Smooth muscle cell (in vitro differentiated cells): ENCODE data around the gene FAM53B. TPM values are rescaled to one million over a fixed set of nuclear protein-coding genes. Genes with fewer than 3 reads are reported as not detected.
A peak's percentile ranks its signal among the peaks of the same experiment; 100 is the strongest.

Experiments
- DNase-seq: peaks from one replicate; lab custom pipeline; 2025; ENCODE audit not compliant: unreplicated experiment; lab: John Stamatoyannopoulos, UW
- H2AFZ ChIP-seq: fragments of 200-600 bp; sonication (generic); 2 replicates; pipeline ENCODE4 v1.6.0; 2016; ENCODE audit warnings: antibody characterized with exemption, low read depth, mild to moderate bottlenecking
- H3F3A ChIP-seq: fragments of 200-600 bp; sonication (generic); 2 replicates; pipeline ENCODE4 v1.6.0; 2017; ENCODE audit warnings: antibody characterized with exemption, low read depth
- H3K27ac ChIP-seq: fragments of 200-600 bp; sonication (generic); 2 replicates; pipeline ENCODE4 v1.5.1; 2016; ENCODE audit warnings: low read depth, mild to moderate bottlenecking
- H3K27me3 ChIP-seq: fragments of 200-600 bp; sonication (generic); 2 replicates; pipeline ENCODE4 v1.6.1; 2016; ENCODE audit warnings: low read depth, mild to moderate bottlenecking
- H3K36me3 ChIP-seq: fragments of 200-600 bp; sonication (generic); 2 replicates; pipeline ENCODE4 v1.5.1; 2016; ENCODE audit warnings: low read depth
- H3K4me1 ChIP-seq: fragments of 200-600 bp; sonication (generic); 2 replicates; pipeline ENCODE4 v1.5.1; 2016; ENCODE audit warnings: low read depth
- H3K4me2 ChIP-seq: fragments of 200-600 bp; sonication (generic); 2 replicates; pipeline ENCODE4 v1.6.0; 2016; ENCODE audit warnings: mild to moderate bottlenecking
- H3K4me3 ChIP-seq: fragments of 200-600 bp; sonication (generic); 2 replicates; pipeline ENCODE4 v1.5.1; 2016; ENCODE audit warnings: mild to moderate bottlenecking
- H3K79me2 ChIP-seq: fragments of 200-600 bp; sonication (generic); 2 replicates; pipeline ENCODE4 v1.6.0; 2016; ENCODE audit warnings: low read depth, mild to moderate bottlenecking
- H3K9ac ChIP-seq: fragments of 200-600 bp; sonication (generic); 2 replicates; pipeline ENCODE4 v1.6.0; 2016; ENCODE audit warnings: low read depth
- H3K9me3 ChIP-seq: fragments of 200-600 bp; sonication (generic); replicated peaks from 2 replicates; pipeline ENCODE4 v1.5.1; 2016; ENCODE audit warnings: low read depth
- H4K20me1 ChIP-seq: fragments of 200-600 bp; sonication (generic); 2 replicates; pipeline ENCODE4 v1.6.0; 2016; ENCODE audit warnings: low read depth
- CTCF ChIP-seq: fragments of 200-600 bp; sonication (generic); IDR thresholded peaks from 2 replicates; pipeline ENCODE4 v1.5.1; 2017; ENCODE audit warnings: borderline replicate concordance, mild to moderate bottlenecking, antibody characterized with exemption; ENCODE audit not compliant: insufficient read depth, poor library complexity, severe bottlenecking
- WGBS: methylation state at CpG from one replicate; pipeline ENCODE4 v1.1.7; 2016; ENCODE audit warnings: low lambda C conversion rate; 5-methylcytosine and 5-hydroxymethylcytosine counted together
- polyA plus RNA-seq: library from polyadenylated mRNA; unstranded; fragments of >200 nt; fragmentation: Nextera tagmentation; extraction: Ambion mirVana; gene quantifications from 2 replicates; pipeline ENCODE4 v1.2.1, GENCODE V29; 2016
- total RNA-seq: library from RNA; depleted of rRNA; stranded (reverse); fragments of >200 nt; gene quantifications from 2 replicates; pipeline ENCODE4 v1.2.3, GENCODE V29; 2014

Gene FAM53B
- total and polyA plus RNA-seq, 2 experiments from 2014 or later, result 5.5 to 6.2 TPM

GRCh38 chr10:124740369-124741280 lies 3.6 kb downstream of the FAM53B start:
- peaks cover 70% of the 10 kb centered on the region for H4K20me1 ChIP-seq
- no peaks in the 10 kb centered on the region for H3K27me3 ChIP-seq
- H3K4me2 ChIP-seq, result peak overlapping the region; percentile 53
- no peak for DNase-seq
- peaks cover 48% of the 10 kb centered on the region for H3K4me1 ChIP-seq
- peaks cover 16% of the 10 kb centered on the region for H3F3A ChIP-seq
- no peak overlapping the region for H3K9ac ChIP-seq
- 33% methylated on average over 18 of the region's 18 CpGs for WGBS
- peak overlapping the region; percentile 11 for H3K4me3 ChIP-seq
- H2AFZ ChIP-seq, result no peak overlapping the region
- TF ChIP-seq CTCF, result no peak
- H3K27ac ChIP-seq, result no peak overlapping the region
- no peaks in the 10 kb centered on the region for H3K36me3 ChIP-seq
- no peaks in the 10 kb centered on the region for H3K9me3 ChIP-seq
- no peaks in the 10 kb centered on the region for H3K79me2 ChIP-seq

- peak overlapping the region; percentile 11 for H3K4me3 ChIP-seq
- DNase-seq, result no peak
- peaks cover 76% of the 10 kb centered on the region for H4K20me1 ChIP-seq
- H3K4me1 ChIP-seq, result peaks cover 43% of the 10 kb centered on the region
- no peak for TF ChIP-seq CTCF
- no peak overlapping the region for H3K9ac ChIP-seq
- 27% methylated on average over 7 of the region's 7 CpGs for WGBS
- H3K9me3 ChIP-seq, result no peaks in the 10 kb centered on the region
- H3K4me2 ChIP-seq, result peak overlapping the region; percentile 10
- H2AFZ ChIP-seq, result no peak overlapping the region
- no peaks in the 10 kb centered on the region for H3K79me2 ChIP-seq
- no peaks in the 10 kb centered on the region for H3K36me3 ChIP-seq
- peaks cover 10% of the 10 kb centered on the region for H3F3A ChIP-seq
- H3K27me3 ChIP-seq, result no peaks in the 10 kb centered on the region
- no peak overlapping the region for H3K27ac ChIP-seq
Observed at GRCh38 chr10:124739986-124740368, 4.2 kb downstream of the FAM53B start.

GRCh38 chr10:124739119-124739921 lies 4.9 kb downstream of the FAM53B start:
- Histone ChIP-seq H3K4me2 (peak overlapping the region; percentile 10), H3K9ac (no peak overlapping the region), H3K27ac (no peak overlapping the region), H3K27me3 (no peaks in the 10 kb centered on the region), H2AFZ (no peak overlapping the region), H4K20me1 (peaks cover 83% of the 10 kb centered on the region), H3K4me3 (no peak overlapping the region), H3K36me3 (no peaks in the 10 kb centered on the region), H3K9me3 (no peaks in the 10 kb centered on the region), H3F3A (peaks cover 5% of the 10 kb centered on the region), H3K79me2 (no peaks in the 10 kb centered on the region), H3K4me1 (peaks cover 38% of the 10 kb centered on the region)
- WGBS, result 49% methylated on average over 13 of the region's 13 CpGs
- DNase-seq, result no peak
- TF ChIP-seq CTCF, result no peak
